Tibial nerve (tissue), 4 donors: ENCODE measurements around the gene PHLPP1. TPM values are rescaled to one million over a fixed set of nuclear protein-coding genes. Genes with fewer than 3 reads are reported as not detected.

Experiments
- DNase-seq, 2 donors: peaks; one replicate each; pipeline ENCODE4 v3.0.0-alpha.2; 2019; ENCODE audit warnings: low spot score in 2 of 2
- H3K27ac ChIP-seq, 4 donors: fragments of 200-600 bp; sonication (generic) in 3 of 4; one replicate each; pipeline ENCODE4 v1.5.1; 2017 to 2019; ENCODE audit warnings: mild to moderate bottlenecking in 1 of 4
- H3K27me3 ChIP-seq, 2 donors: fragments of 200-600 bp; sonication (generic) in 1 of 2; one replicate each; pipeline versions ENCODE4 v1.5.1 to v1.6.0; 2017 to 2019
- H3K36me3 ChIP-seq, 3 donors: fragments of 200-600 bp; sonication (generic); one replicate each; pipeline ENCODE4 v1.5.1; 2018 to 2019
- H3K4me1 ChIP-seq, 4 donors: fragments of 200-600 bp; sonication (generic) in 3 of 4; one replicate each; pipeline ENCODE4 v1.5.1; 2017 to 2019
- H3K4me3 ChIP-seq, 4 donors: fragments of 200-600 bp; sonication (generic) in 3 of 4; one replicate each; pipeline ENCODE4 v1.5.1; 2017 to 2019; ENCODE audit warnings: mild to moderate bottlenecking in 1 of 4, moderate library complexity in 1 of 4
- H3K9me3 ChIP-seq, 4 donors: fragments of 200-600 bp; sonication (generic) in 3 of 4; one replicate each; pipeline ENCODE4 v1.5.1; 2017 to 2019
- CTCF ChIP-seq, 5 experiments: fragments of 200-600 bp in 3 of 5; fragments of 450-650 bp in 2 of 5; sonication (generic) in 3 of 5; IDR thresholded peaks; one replicate each; pipeline ENCODE4 v1.5.1; 2016 to 2019; ENCODE audit warnings: antibody characterized with exemption in 5 of 5, mild to moderate bottlenecking in 3 of 5, moderate library complexity in 2 of 5
- EP300 ChIP-seq, 2 donors: sonication (generic); formaldehyde crosslinking; IDR thresholded peaks; one replicate each; pipeline ENCODE4 v1.6.1; 2017; ENCODE audit warnings: antibody characterized with exemption in 2 of 2, mild to moderate bottlenecking in 1 of 2
- POLR2A ChIP-seq, 2 donors: fragments of 450-650 bp; IDR thresholded peaks; one replicate each; pipeline ENCODE4 v1.6.1; 2017; ENCODE audit warnings: antibody characterized with exemption in 2 of 2, mild to moderate bottlenecking in 2 of 2, moderate library complexity in 2 of 2
- WGBS, 2 donors: methylation state at CpG; one replicate each; pipeline ENCODE4 v1.1.5; 2018; 5-methylcytosine and 5-hydroxymethylcytosine counted together
- total RNA-seq, 4 donors: library from RNA; depleted of rRNA; stranded (reverse); fragments of >200 nt; gene quantifications; one replicate each; pipeline ENCODE4 v1.1.0, GENCODE V29; 2016

Gene PHLPP1
- total RNA-seq, 4 donors from 2014 or later: 11.4 to 16.1 (median 14.5) TPM

- no peaks in the 10 kb centered on the region for H3K9me3 ChIP-seq
- peaks cover 0 to 5% (median 0%) of the 10 kb centered on the region in 4 donors for H3K4me1 ChIP-seq
- DNase-seq: no peak
- H3K36me3 ChIP-seq: peaks cover 0 to 19% (median 0%) of the 10 kb centered on the region in 3 donors
- no peak overlapping the region for H3K27ac ChIP-seq
- WGBS, 2 donors: 59 to 80% methylated on average over 3 of the region's 3 CpGs
- TF ChIP-seq EP300 (IDR thresholded peaks at IDR 0.05) (no peak), POLR2A (IDR thresholded peaks at IDR 0.05) (no peak), CTCF (IDR thresholded peaks at IDR 0.05) (no peak)
- H3K4me3 ChIP-seq: no peak overlapping the region
- no peaks in the 10 kb centered on the region for H3K27me3 ChIP-seq
Observed at GRCh38 chr18:62863579-62864001, 148.2 kb downstream of the PHLPP1 start.

GRCh38 chr18:62865498-62865897 is 150.2 kb downstream of the PHLPP1 start:
- H3K9me3 ChIP-seq: no peaks in the 10 kb centered on the region
- peaks cover 0 to 19% (median 0%) of the 10 kb centered on the region in 3 donors for H3K36me3 ChIP-seq
- TF ChIP-seq CTCF (IDR thresholded peaks at IDR 0.05): no peak
- no peak for TF ChIP-seq POLR2A (IDR thresholded peaks at IDR 0.05)
- no peak for TF ChIP-seq EP300 (IDR thresholded peaks at IDR 0.05)
- DNase-seq: no peak
- no peaks in the 10 kb centered on the region for H3K27me3 ChIP-seq
- H3K27ac ChIP-seq: no peak overlapping the region
- no peak overlapping the region for H3K4me3 ChIP-seq
- peaks cover 0 to 16% (median 0%) of the 10 kb centered on the region in 4 donors for H3K4me1 ChIP-seq

DNA sequence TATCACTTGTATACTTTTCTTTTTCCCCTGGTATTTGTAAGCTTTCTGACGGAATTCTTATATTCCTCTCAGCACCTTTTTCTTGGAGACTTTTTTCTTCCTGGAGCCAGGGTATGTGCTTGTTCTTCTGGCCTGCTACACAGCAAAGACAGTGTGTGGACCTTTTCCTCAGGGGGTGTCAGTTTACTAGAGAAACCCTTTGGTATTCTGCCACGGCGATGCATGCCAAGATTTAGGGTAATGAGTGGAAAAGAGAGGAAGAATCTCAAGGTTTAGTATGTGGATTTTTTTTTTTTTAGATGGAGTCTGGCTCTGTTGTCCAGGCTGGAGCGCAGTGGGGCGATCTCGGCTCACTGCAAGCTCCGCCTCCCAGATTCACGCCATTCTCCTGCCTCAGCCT is 152.2 kb downstream of the PHLPP1 start:
- Histone ChIP-seq H3K4me3 (no peak overlapping the region), H3K4me1 (peaks cover 0 to 16% (median 0%) of the 10 kb centered on the region in 4 donors), H3K9me3 (no peaks in the 10 kb centered on the region), H3K27ac (no peak overlapping the region), H3K27me3 (no peaks in the 10 kb centered on the region), H3K36me3 (peaks cover 0 to 4% (median 0%) of the 10 kb centered on the region in 3 donors)
- no peak for DNase-seq
- WGBS, 2 donors: 86 to 90% methylated on average over 8 of the region's 8 CpGs
- TF ChIP-seq CTCF (IDR thresholded peaks at IDR 0.05) (no peak), POLR2A (IDR thresholded peaks at IDR 0.05) (no peak), EP300 (IDR thresholded peaks at IDR 0.05) (no peak)

DNA sequence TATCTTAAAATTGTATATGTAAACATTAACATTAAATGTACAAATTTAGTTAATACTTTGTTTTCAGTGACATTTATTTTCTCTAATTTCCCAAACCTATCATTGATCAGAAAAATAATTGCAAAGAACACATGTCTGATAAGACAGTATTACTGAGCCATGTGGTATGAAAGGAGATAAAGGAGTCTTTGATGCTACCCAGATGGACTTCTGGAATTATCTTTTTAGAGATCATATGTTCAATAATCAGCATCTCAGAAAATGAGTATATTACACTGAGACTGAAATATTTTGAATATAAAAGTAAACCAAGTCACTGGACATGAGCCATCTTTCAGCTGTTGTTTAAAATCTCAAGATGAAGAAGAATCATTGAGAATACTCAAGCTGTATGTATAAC is 153.3 kb downstream of the PHLPP1 start:
- no peaks in the 10 kb centered on the region for H3K27me3 ChIP-seq
- H3K4me3 ChIP-seq: no peak overlapping the region
- no peak for TF ChIP-seq EP300 (IDR thresholded peaks at IDR 0.05)
- TF ChIP-seq POLR2A (IDR thresholded peaks at IDR 0.05): no peak
- no peak for TF ChIP-seq CTCF (IDR thresholded peaks at IDR 0.05)
- no peaks in the 10 kb centered on the region for H3K36me3 ChIP-seq
- peaks cover 0 to 16% (median 0%) of the 10 kb centered on the region in 4 donors for H3K4me1 ChIP-seq
- H3K27ac ChIP-seq: no peak overlapping the region
- no peak for DNase-seq
- H3K9me3 ChIP-seq: no peaks in the 10 kb centered on the region

DNA sequence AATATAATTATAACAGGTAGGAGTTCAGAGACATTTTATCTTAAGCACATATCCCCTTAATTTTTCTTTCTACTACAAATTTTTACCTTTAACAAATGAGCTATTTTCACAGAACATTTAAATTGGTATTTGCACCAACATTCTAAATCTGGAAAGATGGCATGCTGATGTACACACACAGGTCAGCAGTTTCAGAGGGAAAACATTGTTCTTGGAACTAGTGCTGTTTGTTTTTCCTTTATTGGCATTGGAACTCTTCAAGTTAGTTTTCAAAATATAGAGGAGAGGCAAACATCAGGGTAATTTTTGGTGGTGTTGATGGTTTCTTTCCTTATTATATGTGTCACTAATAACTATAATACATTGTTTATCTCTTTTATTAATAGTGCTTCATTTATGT is 155.3 kb downstream of the PHLPP1 start:
- H3K27ac ChIP-seq: no peak overlapping the region
- no peaks in the 10 kb centered on the region for H3K36me3 ChIP-seq
- H3K27me3 ChIP-seq: no peaks in the 10 kb centered on the region
- H3K4me3 ChIP-seq: no peak overlapping the region
- no peaks in the 10 kb centered on the region for H3K9me3 ChIP-seq
- H3K4me1 ChIP-seq: peaks cover 0 to 16% (median 0%) of the 10 kb centered on the region in 4 donors
- no peak for TF ChIP-seq POLR2A (IDR thresholded peaks at IDR 0.05)
- TF ChIP-seq EP300 (IDR thresholded peaks at IDR 0.05): no peak
- TF ChIP-seq CTCF (IDR thresholded peaks at IDR 0.05): no peak
- DNase-seq: no peak
